ENCODE measurements around the gene PARP4.
"Not testable (repeated sequence)": the region's sequence is repeated elsewhere in the genome, so short reads cannot be mapped to it uniquely, and the experiment has no call there.

PARP4 gene

DNA sequence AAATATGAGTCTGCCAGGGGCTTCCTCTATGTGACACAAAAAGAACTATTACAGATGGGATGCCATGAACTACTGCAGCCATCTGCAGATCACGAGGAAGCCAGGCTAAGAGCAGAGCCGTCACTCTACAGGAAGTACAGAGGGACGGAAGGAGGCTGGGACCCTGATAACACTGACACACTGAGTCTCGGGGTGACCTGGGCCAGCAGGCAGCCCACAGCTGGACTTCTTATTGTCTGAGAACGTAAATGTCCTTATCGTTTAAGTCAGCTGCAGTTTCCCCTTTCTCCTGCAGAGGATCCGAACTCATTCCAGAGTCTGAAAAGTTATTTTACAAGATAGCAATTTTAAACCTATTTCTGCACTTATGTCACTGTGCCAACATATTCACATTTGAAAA is 20.7 kb downstream of the PARP4 start (continued):
- no peak for TF ChIP-seq OSR1 (CRISPR knock-in tag; IDR thresholded peaks at IDR 0.05)
- TF ChIP-seq ZNF8 (CRISPR knock-in tag; IDR thresholded peaks at IDR 0.05) = no peak
- TF ChIP-seq ESRRG (CRISPR knock-in tag; IDR thresholded peaks at IDR 0.05) = no peak
- no peak for TF ChIP-seq TOX (CRISPR knock-in tag; IDR thresholded peaks at IDR 0.05; ENCODE audit: borderline replicate concordance)
- no peak for TF ChIP-seq CSDC2 (CRISPR knock-in tag; IDR thresholded peaks at IDR 0.05)
- TF ChIP-seq ZNF70 (CRISPR knock-in tag; IDR thresholded peaks at IDR 0.05) = no peak
- no peak for TF ChIP-seq ZFP30 (CRISPR knock-in tag; IDR thresholded peaks at IDR 0.05)
- TF ChIP-seq PPARA (CRISPR knock-in tag; IDR thresholded peaks at IDR 0.05; ENCODE audit: borderline replicate concordance) = no peak

GRCh38 chr13:24489721-24490120 is 22.9 kb downstream of the PARP4 start:
- TF ChIP-seq CREB5 (CRISPR knock-in tag; IDR thresholded peaks at IDR 0.05; ENCODE audit: low read depth) (no peak), CSDC2 (CRISPR knock-in tag; IDR thresholded peaks at IDR 0.05) (no peak), BACH2 (CRISPR knock-in tag; IDR thresholded peaks at IDR 0.05; ENCODE audit: borderline replicate concordance) (no peak), TCF4 (CRISPR knock-in tag; IDR thresholded peaks at IDR 0.05; ENCODE audit: borderline replicate concordance) (no peak), ARNTL (CRISPR knock-in tag; IDR thresholded peaks at IDR 0.05; ENCODE audit: borderline replicate concordance, low read depth) (no peak), ZNF565 (CRISPR knock-in tag; conservative IDR thresholded peaks at IDR 0.05; ENCODE audit: low read depth) (no peak), GLIS3 (CRISPR knock-in tag; IDR thresholded peaks at IDR 0.05) (no peak), RARB (CRISPR knock-in tag; IDR thresholded peaks at IDR 0.05) (no peak), ZFP30 (CRISPR knock-in tag; IDR thresholded peaks at IDR 0.05) (no peak), PPARA (CRISPR knock-in tag; IDR thresholded peaks at IDR 0.05; ENCODE audit: borderline replicate concordance) (no peak), ZFP3 (CRISPR knock-in tag; IDR thresholded peaks at IDR 0.05) (no peak), TOX (CRISPR knock-in tag; IDR thresholded peaks at IDR 0.05; ENCODE audit: borderline replicate concordance) (no peak), ESRRG (CRISPR knock-in tag; IDR thresholded peaks at IDR 0.05) (no peak), ZNF70 (CRISPR knock-in tag; IDR thresholded peaks at IDR 0.05) (no peak), OSR1 (CRISPR knock-in tag; IDR thresholded peaks at IDR 0.05) (no peak), ISL1 (CRISPR knock-in tag; IDR thresholded peaks at IDR 0.05) (no peak)
- TF ChIP-seq, protein P1, sequence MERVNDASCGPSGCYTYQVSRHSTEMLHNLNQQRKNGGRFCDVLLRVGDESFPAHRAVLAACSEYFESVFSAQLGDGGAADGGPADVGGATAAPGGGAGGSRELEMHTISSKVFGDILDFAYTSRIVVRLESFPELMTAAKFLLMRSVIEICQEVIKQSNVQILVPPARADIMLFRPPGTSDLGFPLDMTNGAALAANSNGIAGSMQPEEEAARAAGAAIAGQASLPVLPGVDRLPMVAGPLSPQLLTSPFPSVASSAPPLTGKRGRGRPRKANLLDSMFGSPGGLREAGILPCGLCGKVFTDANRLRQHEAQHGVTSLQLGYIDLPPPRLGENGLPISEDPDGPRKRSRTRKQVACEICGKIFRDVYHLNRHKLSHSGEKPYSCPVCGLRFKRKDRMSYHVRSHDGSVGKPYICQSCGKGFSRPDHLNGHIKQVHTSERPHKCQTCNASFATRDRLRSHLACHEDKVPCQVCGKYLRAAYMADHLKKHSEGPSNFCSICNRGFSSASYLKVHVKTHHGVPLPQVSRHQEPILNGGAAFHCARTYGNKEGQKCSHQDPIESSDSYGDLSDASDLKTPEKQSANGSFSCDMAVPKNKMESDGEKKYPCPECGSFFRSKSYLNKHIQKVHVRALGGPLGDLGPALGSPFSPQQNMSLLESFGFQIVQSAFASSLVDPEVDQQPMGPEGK (CRISPR knock-in tag; IDR thresholded peaks at IDR 0.05; ENCODE audit: borderline replicate concordance) = no peak
- TF ChIP-seq, protein P2, sequence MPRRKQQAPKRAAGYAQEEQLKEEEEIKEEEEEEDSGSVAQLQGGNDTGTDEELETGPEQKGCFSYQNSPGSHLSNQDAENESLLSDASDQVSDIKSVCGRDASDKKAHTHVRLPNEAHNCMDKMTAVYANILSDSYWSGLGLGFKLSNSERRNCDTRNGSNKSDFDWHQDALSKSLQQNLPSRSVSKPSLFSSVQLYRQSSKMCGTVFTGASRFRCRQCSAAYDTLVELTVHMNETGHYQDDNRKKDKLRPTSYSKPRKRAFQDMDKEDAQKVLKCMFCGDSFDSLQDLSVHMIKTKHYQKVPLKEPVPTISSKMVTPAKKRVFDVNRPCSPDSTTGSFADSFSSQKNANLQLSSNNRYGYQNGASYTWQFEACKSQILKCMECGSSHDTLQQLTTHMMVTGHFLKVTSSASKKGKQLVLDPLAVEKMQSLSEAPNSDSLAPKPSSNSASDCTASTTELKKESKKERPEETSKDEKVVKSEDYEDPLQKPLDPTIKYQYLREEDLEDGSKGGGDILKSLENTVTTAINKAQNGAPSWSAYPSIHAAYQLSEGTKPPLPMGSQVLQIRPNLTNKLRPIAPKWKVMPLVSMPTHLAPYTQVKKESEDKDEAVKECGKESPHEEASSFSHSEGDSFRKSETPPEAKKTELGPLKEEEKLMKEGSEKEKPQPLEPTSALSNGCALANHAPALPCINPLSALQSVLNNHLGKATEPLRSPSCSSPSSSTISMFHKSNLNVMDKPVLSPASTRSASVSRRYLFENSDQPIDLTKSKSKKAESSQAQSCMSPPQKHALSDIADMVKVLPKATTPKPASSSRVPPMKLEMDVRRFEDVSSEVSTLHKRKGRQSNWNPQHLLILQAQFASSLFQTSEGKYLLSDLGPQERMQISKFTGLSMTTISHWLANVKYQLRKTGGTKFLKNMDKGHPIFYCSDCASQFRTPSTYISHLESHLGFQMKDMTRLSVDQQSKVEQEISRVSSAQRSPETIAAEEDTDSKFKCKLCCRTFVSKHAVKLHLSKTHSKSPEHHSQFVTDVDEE (CRISPR knock-in tag; IDR thresholded peaks at IDR 0.05) = no peak
- TF ChIP-seq, protein P3, sequence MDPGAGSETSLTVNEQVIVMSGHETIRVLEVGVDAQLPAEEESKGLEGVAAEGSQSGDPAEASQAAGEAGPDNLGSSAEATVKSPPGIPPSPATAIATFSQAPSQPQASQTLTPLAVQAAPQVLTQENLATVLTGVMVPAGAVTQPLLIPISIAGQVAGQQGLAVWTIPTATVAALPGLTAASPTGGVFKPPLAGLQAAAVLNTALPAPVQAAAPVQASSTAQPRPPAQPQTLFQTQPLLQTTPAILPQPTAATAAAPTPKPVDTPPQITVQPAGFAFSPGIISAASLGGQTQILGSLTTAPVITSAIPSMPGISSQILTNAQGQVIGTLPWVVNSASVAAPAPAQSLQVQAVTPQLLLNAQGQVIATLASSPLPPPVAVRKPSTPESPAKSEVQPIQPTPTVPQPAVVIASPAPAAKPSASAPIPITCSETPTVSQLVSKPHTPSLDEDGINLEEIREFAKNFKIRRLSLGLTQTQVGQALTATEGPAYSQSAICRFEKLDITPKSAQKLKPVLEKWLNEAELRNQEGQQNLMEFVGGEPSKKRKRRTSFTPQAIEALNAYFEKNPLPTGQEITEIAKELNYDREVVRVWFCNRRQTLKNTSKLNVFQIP (CRISPR knock-in tag; IDR thresholded peaks at IDR 0.05; ENCODE audit: borderline replicate concordance, low read depth) = no peak
- ATAC-seq = no peak

GRCh38 chr13:24488092-24488491 is 24.5 kb downstream of the PARP4 start:
- ATAC-seq = not testable (repeated sequence)

- not testable (repeated sequence) for ATAC-seq
Observed at GRCh38 chr13:24486017-24486657, 26.4 kb downstream of the PARP4 start.
